ENCODE measurements around the gene GGPS1.
"Not testable (repeated sequence)": the region's sequence is repeated elsewhere in the genome, so short reads cannot be mapped to it uniquely, and the experiment has no call there.

Gene GGPS1

GRCh38 chr1:235307158-235308124, 20.9 kb upstream of the GGPS1 start:
- no peak for DNase-seq

- DNase-seq = not testable (repeated sequence)
These were observed 19.2 kb upstream of the GGPS1 start for GRCh38 chr1:235309206-235309605.

GRCh38 chr1:235313262-235313661, 15.1 kb upstream of the GGPS1 start:
- DNase-seq = no peak

DNA sequence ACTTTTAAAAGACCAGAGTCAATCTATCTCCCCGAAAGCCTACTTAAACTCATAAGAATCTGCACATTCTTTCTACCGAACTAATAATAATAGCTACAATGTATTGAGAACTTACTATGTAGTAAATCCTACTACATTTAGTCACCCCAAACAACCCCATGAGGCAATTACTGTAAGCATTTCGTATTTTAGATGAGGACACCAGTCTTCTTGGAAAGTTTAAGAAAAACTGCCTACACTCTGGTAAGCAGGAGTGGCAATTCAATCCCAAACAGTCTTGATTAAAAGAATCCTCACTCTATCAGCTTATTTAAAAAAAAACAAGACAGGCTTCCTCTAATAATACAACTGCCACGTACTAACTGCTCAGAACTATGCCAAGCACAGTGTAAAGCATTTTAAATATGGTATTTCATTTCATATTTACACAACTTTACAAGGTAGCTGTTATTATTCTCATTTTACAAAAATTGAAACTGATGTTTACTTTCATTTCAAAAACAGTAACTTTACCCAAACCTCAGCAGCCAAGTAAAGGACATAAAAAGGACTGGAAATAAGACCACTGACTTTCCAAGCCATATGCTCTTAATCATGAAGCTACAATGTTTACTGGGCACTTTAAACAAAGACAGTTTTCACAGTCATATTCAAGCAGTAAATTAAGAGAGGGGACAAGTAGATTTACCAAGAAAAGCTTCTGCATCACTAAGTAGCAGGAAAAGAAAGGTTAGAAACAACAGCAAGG, 14.3 kb upstream of the GGPS1 start:
- no peak for DNase-seq

DNA sequence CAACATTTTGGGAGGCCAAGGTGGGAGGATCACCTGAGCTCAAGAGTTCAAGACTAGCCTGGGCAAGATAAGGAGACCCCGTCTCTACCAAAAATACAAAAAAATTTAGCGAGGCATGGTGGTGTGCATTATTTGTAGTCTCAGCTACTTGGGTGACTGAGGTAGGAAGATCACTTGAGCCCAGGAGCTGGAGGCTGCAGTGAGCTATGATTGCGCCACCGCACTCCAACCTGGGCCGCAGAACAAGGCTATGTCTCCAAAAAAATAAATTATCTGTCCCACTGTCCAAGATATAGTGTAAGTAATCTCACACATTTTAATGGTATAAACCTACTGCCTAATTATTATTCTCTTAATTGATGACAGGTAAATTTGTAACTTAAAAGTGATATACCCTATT, 13.2 kb upstream of the GGPS1 start:
- DNase-seq = no peak

DNA sequence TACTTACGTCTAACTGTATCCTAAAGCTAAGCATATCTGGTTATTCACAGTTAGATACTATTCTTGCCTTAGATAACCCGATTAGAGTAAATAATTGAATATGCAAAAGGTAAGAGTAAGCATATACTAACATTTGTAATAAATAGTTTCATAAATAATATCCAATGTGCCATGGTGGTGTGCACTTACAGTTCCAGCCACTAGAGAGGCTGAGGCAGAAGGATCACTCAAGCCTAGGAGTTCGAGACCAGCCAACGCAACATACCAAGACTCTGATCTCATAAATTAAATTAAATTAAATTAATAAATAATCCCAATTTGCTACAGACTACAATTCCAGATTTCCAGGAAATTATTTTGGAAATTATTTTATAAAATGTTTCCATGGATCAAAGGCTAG, 12.6 kb upstream of the GGPS1 start:
- DNase-seq = no peak

DNA sequence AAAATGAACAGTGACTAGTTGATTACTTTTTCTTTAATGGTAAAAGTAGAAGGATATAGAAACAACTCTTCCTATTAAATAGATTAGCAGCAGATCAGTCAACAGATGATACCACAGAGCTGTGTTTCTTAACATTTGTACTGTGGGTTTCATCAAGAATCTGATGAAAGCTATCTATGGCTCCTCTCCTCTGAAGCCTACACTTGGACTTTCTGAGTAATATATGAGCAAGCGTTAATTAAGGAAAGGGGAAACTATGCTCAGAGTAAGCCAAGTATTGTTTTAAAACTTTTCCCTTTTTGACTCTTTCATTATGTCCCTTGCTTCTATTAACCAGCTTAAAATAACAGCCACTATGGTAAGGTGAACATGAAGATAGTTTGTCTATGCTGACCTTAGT, 11.2 kb upstream of the GGPS1 start:
- DNase-seq = no peak

DNA sequence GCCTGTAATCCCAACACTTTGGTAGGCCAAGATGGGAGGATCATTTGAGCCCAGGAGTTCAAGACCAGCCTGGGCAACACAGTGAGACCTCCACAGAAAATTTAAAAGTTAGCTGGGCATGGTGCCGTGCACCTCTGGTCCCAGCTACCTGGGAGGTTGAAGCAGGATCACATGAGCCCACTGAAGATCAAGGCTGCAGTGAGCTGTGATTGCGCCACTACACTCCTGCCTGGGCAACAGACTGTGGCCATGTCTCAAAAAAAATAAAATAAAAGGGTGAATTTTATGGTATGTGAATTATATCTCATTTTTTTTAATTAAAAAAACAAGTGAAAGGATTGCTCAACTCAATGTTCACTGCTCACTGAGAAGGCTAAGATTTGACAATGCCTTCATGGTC, 9.1 kb upstream of the GGPS1 start:
- no peak for DNase-seq

GRCh38 chr1:235320521-235321179, 7.7 kb upstream of the GGPS1 start:
- no peak for DNase-seq

DNA sequence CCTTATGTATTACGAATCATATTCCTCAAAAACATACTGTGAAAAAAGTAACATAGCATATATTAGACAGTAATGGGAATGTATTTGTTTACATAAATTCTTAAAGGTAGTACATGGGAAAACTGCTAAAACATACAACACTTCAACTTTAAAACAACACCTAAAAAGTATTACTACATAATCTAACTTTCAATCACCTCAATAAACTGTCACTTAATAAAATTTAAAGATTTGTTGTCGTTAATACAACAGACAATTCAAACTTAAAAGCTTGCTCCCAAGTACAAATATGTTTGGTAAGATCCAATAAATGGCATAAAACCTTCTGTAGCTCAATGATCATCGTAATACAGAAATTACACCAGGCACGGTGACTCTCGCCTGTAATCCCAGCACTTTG, 4.1 kb upstream of the GGPS1 start:
- no peak for DNase-seq

- DNase-seq = no peak
These were observed 3.2 kb upstream of the GGPS1 start for GRCh38 chr1:235325139-235325538.

- DNase-seq = no peak
These were observed 2.5 kb upstream of the GGPS1 start for GRCh38 chr1:235325854-235326253.

DNA sequence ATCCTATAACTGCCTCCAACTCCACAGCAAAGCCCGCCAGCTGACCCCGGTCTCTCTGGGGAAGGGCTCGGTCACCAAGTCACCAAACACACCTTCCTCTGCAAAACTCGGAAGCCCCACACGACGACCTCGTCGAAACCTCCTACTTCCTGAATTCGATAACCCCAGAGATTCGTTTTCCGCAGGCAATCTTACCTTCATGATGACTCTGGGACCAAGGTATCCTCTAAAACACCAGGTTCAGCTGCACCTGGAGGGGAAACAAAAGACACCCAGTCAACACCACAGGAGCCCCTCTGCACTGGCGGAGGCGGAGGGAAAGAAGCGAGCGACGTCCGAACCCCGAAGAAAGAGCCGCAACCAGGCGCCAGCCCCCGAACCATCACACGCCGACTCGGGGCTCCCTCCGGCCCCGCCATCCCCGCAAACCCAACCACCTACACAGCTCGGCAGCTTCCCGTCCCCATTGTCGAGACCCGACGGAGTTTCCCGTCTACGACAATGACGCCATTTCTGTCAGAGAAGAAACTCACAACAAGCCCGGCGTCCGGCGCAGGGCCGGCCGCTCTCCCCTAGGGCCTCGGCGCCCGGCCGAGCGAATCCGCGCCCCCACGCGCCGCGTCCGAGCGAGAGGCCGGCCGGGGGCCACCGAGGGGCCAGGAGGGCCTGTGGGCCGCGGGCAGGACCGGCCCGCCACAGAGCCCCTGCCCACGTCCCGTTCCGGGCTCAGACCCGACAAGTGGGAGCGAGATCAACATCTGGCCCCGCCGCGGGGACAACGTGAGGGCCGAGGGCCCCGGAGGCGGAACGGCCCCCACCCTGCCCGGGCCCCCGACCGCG, 1.4 kb upstream of the GGPS1 start:
- no peak for DNase-seq

GRCh38 chr1:235327559-235328270, 655 bp upstream of the GGPS1 start, which contains the start of gene ARID4B:
ARID4B (minus strand) TSS chr1:235328179; CDS start chr1:235326919, 1,260 bp downstream.
- DNase-seq = no peak

DNA sequence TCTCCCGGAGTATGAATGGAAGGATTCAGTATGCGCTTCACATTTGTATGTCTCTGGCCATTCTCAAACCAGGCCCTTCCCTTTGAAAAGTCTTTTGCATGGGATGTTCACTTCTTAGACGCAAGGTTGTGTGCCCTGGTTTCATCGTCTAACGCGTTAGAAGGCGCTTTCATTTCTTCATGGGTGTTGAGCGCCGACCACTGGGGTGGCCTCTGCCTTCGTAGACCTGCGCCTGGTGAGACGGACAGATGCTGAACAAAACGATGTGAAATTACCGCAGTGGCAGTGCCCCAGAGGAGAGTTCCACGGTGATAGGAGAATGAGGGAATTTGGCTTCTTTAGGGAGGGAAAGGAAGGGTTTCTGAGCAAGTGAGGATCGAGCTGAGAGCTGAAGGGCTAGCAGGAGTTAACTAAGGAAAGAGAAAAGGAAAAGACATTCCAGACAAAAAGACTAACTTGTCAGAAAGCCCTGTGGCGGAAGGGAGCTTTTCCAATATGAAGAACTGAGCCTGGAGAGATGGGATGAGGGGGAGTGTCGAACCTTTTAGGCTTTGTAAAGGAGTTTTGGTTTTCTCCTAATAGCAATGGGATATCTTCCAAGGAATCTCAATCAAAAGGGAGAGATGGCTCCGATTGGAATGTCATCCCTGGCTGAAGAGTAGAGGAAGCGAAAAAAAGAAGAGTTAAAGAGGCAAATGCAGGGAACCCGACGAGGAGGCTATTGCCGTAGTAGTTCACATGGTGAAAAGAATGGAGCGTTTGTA, 951 bp downstream of the GGPS1 start:
- DNase-seq = no peak

DNA sequence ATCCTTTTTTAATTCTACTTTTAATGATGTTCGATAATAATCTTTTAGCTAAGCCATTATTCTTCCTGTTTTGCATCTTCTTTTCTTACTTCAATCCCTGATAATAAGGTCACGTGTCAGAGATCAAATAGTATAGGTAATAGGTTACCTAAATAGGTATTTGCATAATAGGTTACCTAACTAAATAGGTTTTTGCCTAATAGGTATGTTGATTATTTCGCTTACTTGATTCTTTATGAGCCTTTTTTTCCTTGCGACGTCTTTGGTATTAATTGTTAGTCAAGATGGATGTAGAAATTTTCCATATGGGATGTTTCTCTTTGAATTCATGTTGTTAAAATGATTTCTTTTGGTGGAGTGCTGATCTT, 2.5 kb downstream of the GGPS1 start:
- DNase-seq = no peak

DNA sequence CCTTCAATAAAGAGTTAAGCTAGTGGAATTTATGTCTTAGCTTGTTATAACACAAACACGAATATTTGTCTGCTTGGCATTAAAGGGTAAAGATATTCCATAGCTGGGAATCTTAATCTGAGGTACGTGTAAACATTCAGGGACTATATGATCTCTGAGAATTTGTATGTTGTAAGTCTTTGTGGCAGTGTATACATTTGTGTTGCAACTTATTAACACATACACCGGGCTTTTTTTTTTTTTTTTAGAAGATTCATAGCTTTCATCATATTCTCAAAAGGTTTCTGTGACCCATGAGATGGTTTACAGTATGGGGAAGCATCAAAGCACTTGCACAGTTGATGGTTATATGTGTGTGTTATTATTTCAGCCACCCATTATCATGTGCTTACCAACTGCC, 3.0 kb downstream of the GGPS1 start:
- no peak for DNase-seq

DNA sequence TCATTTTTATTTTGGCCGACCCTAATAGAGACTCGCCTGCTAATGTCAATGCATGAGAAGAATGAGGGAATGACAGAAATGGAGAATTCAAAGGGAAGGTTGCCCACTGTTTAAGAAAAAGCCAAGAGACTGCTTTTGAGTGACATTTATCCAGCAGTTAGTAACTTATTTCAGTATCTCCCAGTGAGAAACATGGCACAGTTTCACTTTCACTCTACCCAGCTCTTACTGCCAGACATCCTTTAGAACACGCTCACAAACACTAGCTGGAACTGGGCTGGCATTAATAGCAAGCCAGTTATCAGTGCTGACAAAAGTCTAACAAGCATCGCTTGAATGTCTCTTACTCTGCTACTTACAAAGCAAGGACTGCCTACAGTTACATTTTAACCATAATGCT, 8.5 kb downstream of the GGPS1 start:
- no peak for DNase-seq

GRCh38 chr1:235339746-235340145, 11.4 kb downstream of the GGPS1 start:
- no peak for DNase-seq

GRCh38 chr1:235341334-235341733, 13.0 kb downstream of the GGPS1 start:
- no peak for DNase-seq

GRCh38 chr1:235342039-235342438, 13.7 kb downstream of the GGPS1 start:
- DNase-seq = no peak

All from SHP77 treated with DMSO at 0.1 percent for 48 hours (cell line).